Measurements from ENCODE around the gene PSMG1.

PSMG1 gene

DNA sequence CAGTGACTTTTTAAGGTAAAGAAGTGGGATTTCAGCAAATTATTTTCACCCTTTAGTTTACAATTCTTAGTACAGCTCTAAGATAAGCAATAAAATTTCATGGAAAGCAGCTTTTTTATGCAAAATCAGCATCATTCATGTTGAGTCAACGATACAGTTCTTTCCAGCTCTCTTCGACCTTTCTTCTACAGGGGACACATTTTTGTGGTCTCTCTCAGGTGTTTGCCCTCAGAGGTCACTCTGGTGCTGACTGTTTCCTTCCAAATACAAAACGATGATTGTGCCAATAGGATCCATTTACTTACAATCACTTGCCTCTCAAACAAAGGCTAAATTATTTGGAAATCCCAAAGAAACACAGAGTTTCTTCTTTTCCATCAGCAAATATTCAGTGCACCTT lies 51.0 kb downstream of the PSMG1 start:
- DNase-seq = no peak
- H3K4me1 ChIP-seq = 0 out of 2 replicates have a peak, but pooled peaks cover 3% of the 10 kb centered on the region
- H3K36me3 ChIP-seq = no peaks in the 10 kb centered on the region
- no peaks in the 10 kb centered on the region for H3K27me3 ChIP-seq
- TF ChIP-seq, protein P1, sequence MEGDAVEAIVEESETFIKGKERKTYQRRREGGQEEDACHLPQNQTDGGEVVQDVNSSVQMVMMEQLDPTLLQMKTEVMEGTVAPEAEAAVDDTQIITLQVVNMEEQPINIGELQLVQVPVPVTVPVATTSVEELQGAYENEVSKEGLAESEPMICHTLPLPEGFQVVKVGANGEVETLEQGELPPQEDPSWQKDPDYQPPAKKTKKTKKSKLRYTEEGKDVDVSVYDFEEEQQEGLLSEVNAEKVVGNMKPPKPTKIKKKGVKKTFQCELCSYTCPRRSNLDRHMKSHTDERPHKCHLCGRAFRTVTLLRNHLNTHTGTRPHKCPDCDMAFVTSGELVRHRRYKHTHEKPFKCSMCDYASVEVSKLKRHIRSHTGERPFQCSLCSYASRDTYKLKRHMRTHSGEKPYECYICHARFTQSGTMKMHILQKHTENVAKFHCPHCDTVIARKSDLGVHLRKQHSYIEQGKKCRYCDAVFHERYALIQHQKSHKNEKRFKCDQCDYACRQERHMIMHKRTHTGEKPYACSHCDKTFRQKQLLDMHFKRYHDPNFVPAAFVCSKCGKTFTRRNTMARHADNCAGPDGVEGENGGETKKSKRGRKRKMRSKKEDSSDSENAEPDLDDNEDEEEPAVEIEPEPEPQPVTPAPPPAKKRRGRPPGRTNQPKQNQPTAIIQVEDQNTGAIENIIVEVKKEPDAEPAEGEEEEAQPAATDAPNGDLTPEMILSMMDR (IDR thresholded peaks at IDR 0.05; ENCODE audit: low read depth, low read length) = no peak
- no peaks in the 10 kb centered on the region for H3K9me3 ChIP-seq
- H3K4me3 ChIP-seq (ENCODE audit: low read depth, low read length) = no peak overlapping the region

DNA sequence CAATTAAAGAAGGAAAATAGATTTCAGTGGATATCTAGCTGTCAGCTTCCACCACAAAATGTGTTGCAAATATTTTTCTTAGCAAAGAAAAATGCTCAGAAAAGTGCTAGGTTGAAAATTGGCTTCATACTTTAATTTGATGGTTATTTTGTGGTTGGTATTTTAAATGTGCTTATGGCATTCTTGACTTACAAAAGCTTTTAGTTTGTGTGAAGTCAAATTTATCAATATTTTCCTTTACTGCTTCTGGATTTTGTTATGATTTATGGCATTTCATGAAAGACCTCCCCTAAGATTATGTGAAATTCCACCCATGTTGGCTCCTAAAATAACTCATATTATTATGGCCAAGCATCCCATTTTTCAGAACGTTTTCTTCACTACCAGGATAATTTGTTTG lies 51.5 kb downstream of the PSMG1 start:
- H3K4me1 ChIP-seq = 0 out of 2 replicates have a peak, but pooled peaks cover 3% of the 10 kb centered on the region
- H3K4me3 ChIP-seq (ENCODE audit: low read depth, low read length) = no peak overlapping the region
- no peak for DNase-seq
- H3K27me3 ChIP-seq = no peaks in the 10 kb centered on the region
- H3K36me3 ChIP-seq = no peaks in the 10 kb centered on the region
- TF ChIP-seq, protein P1 (IDR thresholded peaks at IDR 0.05; ENCODE audit: low read depth, low read length) = no peak
- no peaks in the 10 kb centered on the region for H3K9me3 ChIP-seq

DNA sequence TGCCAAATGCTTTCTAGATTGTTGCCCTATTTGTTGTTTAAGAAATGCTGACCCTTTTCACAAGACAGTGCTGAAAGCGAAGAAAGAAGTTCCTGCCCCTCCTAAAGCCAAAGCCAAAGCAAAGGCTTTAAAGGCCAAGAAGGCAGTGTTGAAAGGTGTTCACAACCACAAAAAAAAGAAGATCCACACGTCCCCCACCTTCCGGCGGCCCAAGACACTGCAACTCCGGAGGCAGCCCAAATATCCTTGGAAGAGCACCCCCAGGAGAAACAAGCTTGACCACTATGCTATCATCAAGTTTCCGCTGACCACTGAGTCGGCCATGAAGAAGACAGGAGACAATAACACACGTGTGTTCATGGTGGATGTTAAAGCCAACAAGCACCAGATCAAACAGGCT lies 55.7 kb downstream of the PSMG1 start:
- TF ChIP-seq, protein P1 (IDR thresholded peaks at IDR 0.05; ENCODE audit: low read depth, low read length) = no peak

DNA sequence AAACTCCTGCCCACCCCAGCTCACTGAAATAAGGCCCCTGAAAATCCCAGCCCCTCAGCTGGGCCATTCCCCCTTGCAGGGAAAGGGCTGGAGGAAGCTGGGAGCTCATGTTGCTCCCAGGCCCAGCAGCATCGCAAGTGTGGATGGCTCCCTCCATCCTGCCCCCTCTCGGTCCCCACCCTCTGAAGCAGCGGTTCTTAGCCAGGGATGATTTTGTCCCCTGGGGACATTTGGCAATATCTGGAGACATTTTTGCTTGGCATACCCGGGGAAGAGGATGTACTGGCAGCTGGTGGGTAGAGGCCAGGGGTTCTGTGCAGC lies 56.8 kb downstream of the PSMG1 start:
- no peak for DNase-seq

More for the DNA sequence above, 55.7 kb downstream of the PSMG1 start:
- Histone ChIP-seq H3K36me3 (no peaks in the 10 kb centered on the region), H3K4me3 (ENCODE audit: low read depth, low read length) (no peak overlapping the region), H3K27me3 (no peaks in the 10 kb centered on the region), H3K9me3 (no peaks in the 10 kb centered on the region), H3K4me1 (no peaks in the 10 kb centered on the region)
- no peak for DNase-seq

DNA sequence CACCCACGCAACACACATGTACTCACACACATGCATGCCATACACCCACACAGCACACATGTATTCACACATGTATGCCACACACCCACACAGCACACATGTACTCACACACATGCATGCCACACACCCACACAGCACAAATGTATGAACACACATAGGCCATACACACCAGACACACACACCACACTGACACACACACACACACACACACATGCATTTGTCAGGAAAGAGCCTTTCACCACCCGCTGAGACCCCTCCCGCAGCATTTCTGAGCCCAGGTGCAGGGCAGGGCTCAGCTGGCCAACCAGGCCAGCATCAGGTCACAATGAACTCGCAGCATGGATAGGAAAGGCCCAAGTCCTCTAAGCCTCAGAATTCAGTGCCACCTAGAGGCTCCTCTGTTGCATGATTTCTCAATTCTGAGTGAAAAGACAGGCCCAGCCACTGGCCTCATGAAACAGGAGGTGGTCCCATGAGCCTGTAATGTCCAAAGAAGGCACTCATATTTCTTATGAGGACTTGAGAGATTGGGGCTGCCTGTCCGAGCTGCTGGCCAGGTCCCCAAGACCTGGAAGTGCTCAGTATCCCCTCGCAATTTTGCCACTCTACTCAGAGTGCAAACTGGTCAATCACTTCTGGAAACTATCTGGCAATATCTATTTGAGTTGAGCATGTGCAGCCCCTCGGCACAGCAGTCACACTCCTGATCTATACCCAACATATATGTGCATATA lies 57.3 kb downstream of the PSMG1 start:
- H3K36me3 ChIP-seq = no peaks in the 10 kb centered on the region
- peak; percentile 56 for DNase-seq
- H3K4me3 ChIP-seq (ENCODE audit: low read depth, low read length) = no peak overlapping the region
- no peaks in the 10 kb centered on the region for H3K27me3 ChIP-seq
- H3K4me1 ChIP-seq = no peaks in the 10 kb centered on the region
- TF ChIP-seq, protein P1 (IDR thresholded peaks at IDR 0.05; ENCODE audit: low read depth, low read length) = peak; percentile 81
- no peaks in the 10 kb centered on the region for H3K9me3 ChIP-seq

More for the DNA sequence above, 56.8 kb downstream of the PSMG1 start:
- Histone ChIP-seq H3K4me3 (ENCODE audit: low read depth, low read length) (no peak overlapping the region), H3K4me1 (no peaks in the 10 kb centered on the region), H3K36me3 (no peaks in the 10 kb centered on the region), H3K9me3 (no peaks in the 10 kb centered on the region), H3K27me3 (no peaks in the 10 kb centered on the region)
- TF ChIP-seq, protein P1 (IDR thresholded peaks at IDR 0.05; ENCODE audit: low read depth, low read length) = no peak
